Measurements from ENCODE around the gene CSF2RB. TPM values are rescaled to one million over a fixed set of nuclear protein-coding genes. Genes with fewer than 3 reads are reported as not detected.

CSF2RB gene
- total RNA-seq, 1 experiment from 2014 or later, result not detected

- Histone ChIP-seq H3K4me2 (ENCODE audit: insufficient read depth, insufficient read length, low read length) (no peak overlapping the region), H3K4ac (ENCODE audit: low read depth, low read length) (no peak overlapping the region), H3K18ac (ENCODE audit: insufficient read length, low read depth, low read length) (no peak overlapping the region), H3K9me3 (ENCODE audit: control insufficient read depth, low read depth, low read length) (no peaks in the 10 kb centered on the region), H3K14ac (ENCODE audit: insufficient read depth, low read length) (no peak overlapping the region), H3K4me1 (ENCODE audit: insufficient read depth, low read length) (no peaks in the 10 kb centered on the region; the same call in 1 of the 2 replicates), H4K8ac (replicated peaks; ENCODE audit: insufficient read length, low read depth, low read length) (no peak overlapping the region), H4K5ac (ENCODE audit: insufficient read length, low read depth, low read length) (no peak overlapping the region), H3T11ph (ENCODE audit: low read length) (no peak overlapping the region), H3K23ac (ENCODE audit: insufficient read length, low read depth, low read length) (no peak overlapping the region), H3K23me2 (ENCODE audit: insufficient read length, low read depth, low read length, poor library complexity, severe bottlenecking) (no peaks in the 10 kb centered on the region), H2AK5ac (ENCODE audit: insufficient read length, low read length) (no peak overlapping the region), H4K91ac (ENCODE audit: insufficient read length, low read depth, low read length) (no peak overlapping the region), H2BK5ac (ENCODE audit: insufficient read length, low read length) (no peak overlapping the region), H2AFZ (ENCODE audit: low read length) (no peak overlapping the region), H3K27ac (ENCODE audit: insufficient read length, low read depth, low read length) (no peak overlapping the region), H2BK120ac (ENCODE audit: low read depth, low read length, poor library complexity, severe bottlenecking) (no peak overlapping the region), H3K79me2 (ENCODE audit: insufficient read depth, low read length) (no peaks in the 10 kb centered on the region), H3K79me1 (ENCODE audit: insufficient read depth, low read depth, low read length, poor library complexity, severe bottlenecking) (no peaks in the 10 kb centered on the region), H3K9ac (ENCODE audit: extremely low read depth, insufficient read length, low read length) (no peak overlapping the region), H4K20me1 (ENCODE audit: control insufficient read depth, insufficient read depth, insufficient read length) (no peaks in the 10 kb centered on the region), H3K56ac (ENCODE audit: insufficient read length, low read depth, low read length) (no peak overlapping the region), H3K27me3 (ENCODE audit: insufficient read depth, low read length) (peaks cover 13% of the 10 kb centered on the region; the same call in 1 of the 2 replicates), H2BK15ac (ENCODE audit: low read depth, low read length) (no peak overlapping the region), H2BK20ac (ENCODE audit: low read depth, low read length, poor library complexity, severe bottlenecking) (no peak overlapping the region), H2BK12ac (ENCODE audit: insufficient read length, low read depth, low read length) (no peak overlapping the region)
- WGBS (ENCODE audit: extremely low coverage, insufficient read length, low lambda C conversion rate), result no CpG with 5 or more reads among the region's 8 CpGs
- Mint-ChIP-seq H3K27me3 (ENCODE audit: low read depth) (peaks cover 97% of the 10 kb centered on the region), H3K4me1 (peaks cover 30 to 34% of the 10 kb centered on the region in 2 experiments), H3K36me3 (ENCODE audit: insufficient read depth in 1 of 3, low read depth in 3 of 3) (no peaks in the 10 kb centered on the region), H3K27ac (peak overlapping the region in 1 of 3 experiments; percentile 95; a peak in 3 of 7 replicates), H3K4me3 (peak overlapping the region in 1 of 2 experiments; percentile 52; a peak in 2 of 5 replicates), H3K9me3 (peaks cover 0 to 8% of the 10 kb centered on the region in 2 experiments; a peak in 1 of 5 replicates)
- TF ChIP-seq CTCF (conservative IDR thresholded peaks at IDR 0.05), result no peak
- DNase-seq, result no peak
Measured at GRCh38 chr22:36912694-36913426, 568 bp upstream of the CSF2RB start.
